Astrocyte (in vitro differentiated cells and primary cell): Measurements from ENCODE around the gene ZFR2.

Experiments
- CTCF ChIP-seq: IDR thresholded peaks from 2 replicates; pipeline ENCODE4 v1.5.1; 2011; ENCODE audit warnings: low read depth, mild to moderate bottlenecking, inconsistent platforms, low read length, moderate library complexity; ENCODE audit not compliant: insufficient read depth
- EZH2 ChIP-seq: IDR thresholded peaks from 2 replicates; pipeline ENCODE4 v1.6.1; 2012; ENCODE audit warnings: mild to moderate bottlenecking, low read length, inconsistent platforms; ENCODE audit not compliant: insufficient read depth

- TF ChIP-seq CTCF: no peak
- no peak for TF ChIP-seq EZH2
Measured at GRCh38 chr19:3833578-3834348, 35.1 kb downstream of the ZFR2 start.
